Liver (tissue), 3 donors: ENCODE results near the gene AFDN.

Experiments
- CTCF ChIP-seq: fragments of 150-350 bp; IDR thresholded peaks from 2 replicates; pipeline ENCODE4 v1.5.1; 2017; ENCODE audit warnings: improper control_type of control experiment, low read depth, low read length; ENCODE audit not compliant: missing input control
- JUND ChIP-seq, 2 donors: IDR thresholded peaks; 2 replicates each; pipeline ENCODE4 v1.6.1; 2016; ENCODE audit warnings: antibody characterized with exemption in 2 of 2
- YY1 ChIP-seq: IDR thresholded peaks from 2 replicates; pipeline ENCODE4 v1.6.1; 2016; ENCODE audit warnings: antibody characterized with exemption, mild to moderate bottlenecking
- donor health status: healthy.
- donor health status: healthy.

GRCh38 chr6:167803816-167804215 lies 22.9 kb upstream of the AFDN start:
- no peak for TF ChIP-seq YY1
- TF ChIP-seq CTCF, result no peak
- TF ChIP-seq JUND (IDR thresholded peaks at IDR 0.05), result no peak
